HEK293 (cell line): ENCODE measurements around the gene BTG2.

ENCODE experiments used
- CTCF ChIA-PET: fragments of 350-600 bp; formaldehyde crosslinking; extraction: SDS; loops from one replicate; lab custom pipeline; 2021; ENCODE audit warnings: antibody characterized with exemption; lab: Yijun Ruan, JAX
- POLR2A ChIA-PET: fragments of 300-600 bp; formaldehyde crosslinking; extraction: SDS; loops from one replicate; lab custom pipeline; 2020; ENCODE audit warnings: antibody characterized with exemption, inconsistent platforms; lab: Yijun Ruan, JAX
- H3K27ac ChIP-seq: fragments of 200-500 bp; sonication (Bioruptor generic); 2 replicates; pipeline ENCODE4 v1.5.1; 2014; ENCODE audit warnings: low read depth, low read length, control low read depth, inconsistent platforms; ENCODE audit errors: extremely low read depth
- H3K36me3 ChIP-seq, 2 experiments: fragments of 200-500 bp in 1 of 2; sonication (Bioruptor generic) in 1 of 2; 1 replicate in 1 of 2; 2 replicates in 1 of 2; pipeline ENCODE4 v1.5.1; 2014 to 2017; ENCODE audit warnings: inconsistent platforms in 2 of 2, low read length in 2 of 2; ENCODE audit not compliant: control insufficient read depth in 2 of 2, insufficient read depth in 1 of 2
- H3K4me1 ChIP-seq: fragments of 200-500 bp; sonication (Bioruptor generic); 2 replicates; pipeline ENCODE4 v1.5.1; 2014; ENCODE audit warnings: mild to moderate bottlenecking, low read length, inconsistent platforms; ENCODE audit not compliant: control insufficient read depth, insufficient read depth
- H3K4me3 ChIP-seq: 2 replicates; pipeline ENCODE4 v1.5.1; 2011; ENCODE audit warnings: low read depth, mild to moderate bottlenecking, control low read depth, low read length, moderate library complexity
- H3K9me3 ChIP-seq: fragments of 200-500 bp; sonication (Bioruptor generic); 2 replicates; pipeline ENCODE4 v1.5.1; 2014; ENCODE audit warnings: low read depth, low read length, inconsistent platforms; ENCODE audit not compliant: control insufficient read depth, insufficient read depth
- CTCF ChIP-seq: fragments of 450-650 bp; formaldehyde crosslinking; IDR thresholded peaks from 2 replicates; pipeline ENCODE4 v1.5.1; 2016; ENCODE audit warnings: missing biosample characterization, missing genetic modification characterization
- PRDM2 ChIP-seq: fragments of 450-650 bp; formaldehyde crosslinking; IDR thresholded peaks from 2 replicates; pipeline ENCODE4 v1.5.1; 2016; ENCODE audit warnings: missing biosample characterization, missing genetic modification characterization, borderline replicate concordance
- SALL2 ChIP-seq: fragments of 450-650 bp; formaldehyde crosslinking; IDR thresholded peaks from 2 replicates; pipeline ENCODE4 v1.5.0; 2017; ENCODE audit warnings: missing biosample characterization, mild to moderate bottlenecking, missing genetic modification characterization, borderline replicate concordance
- TRIM28 ChIP-seq: IDR thresholded peaks from 2 replicates; pipeline ENCODE4 v1.6.1; 2011; ENCODE audit warnings: low read length, control low read depth, borderline replicate concordance
- ZBTB6 ChIP-seq: fragments of 450-650 bp; formaldehyde crosslinking; IDR thresholded peaks from 2 replicates; pipeline ENCODE4 v1.5.1; 2017; ENCODE audit warnings: missing biosample characterization, missing genetic modification characterization
- ZFHX2 ChIP-seq: fragments of 450-650 bp; formaldehyde crosslinking; conservative IDR thresholded peaks from 2 replicates; pipeline ENCODE4 v1.5.1; 2016; ENCODE audit warnings: missing biosample characterization, missing genetic modification characterization
- ZNF157 ChIP-seq: fragments of 450-650 bp; formaldehyde crosslinking; IDR thresholded peaks from 2 replicates; pipeline ENCODE4 v1.5.1; 2016; ENCODE audit warnings: missing biosample characterization, missing genetic modification characterization
- ZNF513 ChIP-seq: fragments of 450-650 bp; IDR thresholded peaks from 2 replicates; pipeline ENCODE4 v1.5.1; 2018; ENCODE audit warnings: missing biosample characterization, missing genetic modification characterization
- ZNF600 ChIP-seq: fragments of 450-650 bp; formaldehyde crosslinking; IDR thresholded peaks from 2 replicates; pipeline ENCODE4 v1.5.1; 2016; ENCODE audit warnings: missing biosample characterization, missing genetic modification characterization
- ZNF654 ChIP-seq: fragments of 450-650 bp; formaldehyde crosslinking; IDR thresholded peaks from 2 replicates; pipeline ENCODE4 v1.5.1; 2016; ENCODE audit warnings: low read depth, missing biosample characterization, missing genetic modification characterization
- ZNF837 ChIP-seq: fragments of 450-650 bp; formaldehyde crosslinking; IDR thresholded peaks from 2 replicates; pipeline ENCODE4 v1.5.1; 2016; ENCODE audit warnings: missing biosample characterization, missing genetic modification characterization
- TF ChIP-seq, protein P1 (sequence below): fragments of 450-650 bp; formaldehyde crosslinking; IDR thresholded peaks from 2 replicates; pipeline ENCODE4 v1.5.1; 2017; ENCODE audit warnings: missing biosample characterization, missing genetic modification characterization

Gene BTG2

DNA sequence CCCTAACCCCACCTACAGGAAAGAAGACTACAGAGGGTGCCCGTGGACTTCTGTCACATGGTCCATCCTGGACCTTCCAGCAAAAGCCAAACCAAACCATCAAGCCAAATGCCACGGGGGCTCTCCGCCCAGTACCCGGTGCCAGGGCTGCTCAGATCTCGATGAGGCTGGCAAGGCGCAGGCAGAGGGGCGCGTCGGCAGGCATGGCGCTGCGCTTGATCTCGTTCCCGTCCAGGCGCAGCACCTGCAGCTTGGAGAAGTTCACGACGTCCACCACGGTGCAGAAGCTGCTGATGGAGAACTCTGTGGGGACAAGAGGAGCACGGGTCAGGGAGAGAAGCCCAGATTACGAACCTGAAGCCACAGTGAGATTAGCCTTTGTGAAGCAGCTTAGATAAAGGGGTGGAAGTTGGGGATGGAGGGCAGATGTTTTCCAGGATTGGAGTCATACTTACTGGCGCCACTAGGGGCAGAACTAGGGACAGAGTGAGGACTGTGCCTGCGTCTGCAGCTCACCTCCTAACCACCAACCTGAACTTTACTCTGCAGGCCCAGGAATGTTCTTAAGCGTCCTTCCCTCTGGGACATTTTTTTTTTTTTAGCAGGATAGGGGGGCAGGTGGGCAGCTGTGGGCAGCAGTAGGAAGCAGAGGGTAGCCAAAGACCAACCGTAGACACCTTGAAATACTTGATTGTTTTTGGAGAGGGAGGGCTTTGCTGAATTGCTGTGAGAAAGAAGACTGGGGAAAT, 37.0 kb downstream of the BTG2 start:
- no peaks in the 10 kb centered on the region for H3K36me3 ChIP-seq

More for the DNA sequence above, 37.0 kb downstream of the BTG2 start:
- ChIA-PET POLR2A (interaction anchor here (0.5 to 1.1 kb wide), 5 partner anchors 8 to 146 kb away, joined by 3 to 4 read pairs (median 3); no protein-coding TSS in a partner anchor), CTCF (interaction anchor here (0.6 to 16.4 kb wide), 46 partner anchors 9 to 974 kb away, joined by 3 to 371 read pairs (median 5); partner anchors contain the start of genes ATP2B4, FMOD and OPTC)
- Histone ChIP-seq H3K4me3 (no peak overlapping the region), H3K9me3 (no peaks in the 10 kb centered on the region), H3K4me1 (no peaks in the 10 kb centered on the region), H3K27ac (no peak overlapping the region)
- TF ChIP-seq ZNF157 (no peak), ZNF654 (tag by site-specific recombination) (0 out of 2 replicates have a peak, but pooled peaks have one; percentile 18), ZNF837 (tag by site-specific recombination) (no peak), SALL2 (tag by site-specific recombination) (no peak), PRDM2 (tag by site-specific recombination) (no peak), ZNF513 (tag by site-specific recombination) (no peak), ZNF600 (peak; percentile 54), TRIM28 (peak; percentile 85; the same call in 1 of the 2 replicates), ZFHX2 (tag by site-specific recombination) (no peak), ZBTB6 (tag by site-specific recombination) (no peak), CTCF (peak; percentile 79)
- TF ChIP-seq, protein P1, sequence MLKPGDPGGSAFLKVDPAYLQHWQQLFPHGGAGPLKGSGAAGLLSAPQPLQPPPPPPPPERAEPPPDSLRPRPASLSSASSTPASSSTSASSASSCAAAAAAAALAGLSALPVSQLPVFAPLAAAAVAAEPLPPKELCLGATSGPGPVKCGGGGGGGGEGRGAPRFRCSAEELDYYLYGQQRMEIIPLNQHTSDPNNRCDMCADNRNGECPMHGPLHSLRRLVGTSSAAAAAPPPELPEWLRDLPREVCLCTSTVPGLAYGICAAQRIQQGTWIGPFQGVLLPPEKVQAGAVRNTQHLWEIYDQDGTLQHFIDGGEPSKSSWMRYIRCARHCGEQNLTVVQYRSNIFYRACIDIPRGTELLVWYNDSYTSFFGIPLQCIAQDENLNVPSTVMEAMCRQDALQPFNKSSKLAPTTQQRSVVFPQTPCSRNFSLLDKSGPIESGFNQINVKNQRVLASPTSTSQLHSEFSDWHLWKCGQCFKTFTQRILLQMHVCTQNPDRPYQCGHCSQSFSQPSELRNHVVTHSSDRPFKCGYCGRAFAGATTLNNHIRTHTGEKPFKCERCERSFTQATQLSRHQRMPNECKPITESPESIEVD = no peak
